ENCODE results near the gene PPP2R5D.
"Not testable (repeated sequence)": the region's sequence is repeated elsewhere in the genome, so short reads cannot be mapped to it uniquely, and the experiment has no call there.

The PPP2R5D gene

GRCh38 chr6:42993445-42993844, 9.1 kb downstream of the PPP2R5D start:
- TF ChIP-seq CTCF (conservative IDR thresholded peaks at IDR 0.05; ENCODE audit: low read depth, low read length), result no peak
- DNase-seq (ENCODE audit: low read depth), result no peak
- H3K4me3 ChIP-seq (ENCODE audit: low read depth, low read length), result no peak overlapping the region

GRCh38 chr6:42996513-42996912, 12.1 kb downstream of the PPP2R5D start:
- no peak overlapping the region for H3K4me3 ChIP-seq (ENCODE audit: low read depth, low read length)
- TF ChIP-seq CTCF (conservative IDR thresholded peaks at IDR 0.05; ENCODE audit: low read depth, low read length), result no peak
- DNase-seq (ENCODE audit: low read depth), result no peak

GRCh38 chr6:42998205-42998604, 13.8 kb downstream of the PPP2R5D start:
- DNase-seq (ENCODE audit: low read depth); H3K4me3 ChIP-seq (ENCODE audit: low read depth, low read length): not testable (repeated sequence)

- H3K4me3 ChIP-seq (ENCODE audit: low read depth, low read length), result no peak overlapping the region
- TF ChIP-seq CTCF (conservative IDR thresholded peaks at IDR 0.05; ENCODE audit: low read depth, low read length), result no peak
- DNase-seq (ENCODE audit: low read depth), result no peak
These were observed 17.5 kb downstream of the PPP2R5D start for GRCh38 chr6:43001843-43002242.

GRCh38 chr6:43005844-43006243, 21.5 kb downstream of the PPP2R5D start:
- no peak overlapping the region for H3K4me3 ChIP-seq (ENCODE audit: low read depth, low read length)
- no peak for DNase-seq (ENCODE audit: low read depth)
- no peak for TF ChIP-seq CTCF (conservative IDR thresholded peaks at IDR 0.05; ENCODE audit: low read depth, low read length)

GRCh38 chr6:43006251-43006650, 21.9 kb downstream of the PPP2R5D start:
- no peak for TF ChIP-seq CTCF (conservative IDR thresholded peaks at IDR 0.05; ENCODE audit: low read depth, low read length)
- no peak for DNase-seq (ENCODE audit: low read depth)
- no peak overlapping the region for H3K4me3 ChIP-seq (ENCODE audit: low read depth, low read length)

GRCh38 chr6:43007126-43007525, 22.8 kb downstream of the PPP2R5D start:
- no peak overlapping the region for H3K4me3 ChIP-seq (ENCODE audit: low read depth, low read length)
- TF ChIP-seq CTCF (conservative IDR thresholded peaks at IDR 0.05; ENCODE audit: low read depth, low read length), result no peak
- no peak for DNase-seq (ENCODE audit: low read depth)

- H3K4me3 ChIP-seq (ENCODE audit: low read depth, low read length), result no peak overlapping the region
- DNase-seq (ENCODE audit: low read depth), result peak; percentile 61
- peak; percentile 70 for TF ChIP-seq CTCF (conservative IDR thresholded peaks at IDR 0.05; ENCODE audit: low read depth, low read length)
These were observed 24.8 kb downstream of the PPP2R5D start for GRCh38 chr6:43009124-43009523.
